Activated CD4-positive, alpha-beta T cell treated with anti-CD3 and anti-CD28 coated beads for 24 hours (primary cell): ENCODE results near the gene RAB5B.
"Not testable (repeated sequence)": the region's sequence is repeated elsewhere in the genome, so short reads cannot be mapped to it uniquely, and the experiment has no call there.

Experiments used
- DNase-seq, 2 donors: peaks; one replicate each; pipeline ENCODE4 v3.0.0-alpha.2; 2020; ENCODE audit warnings: low read depth in 2 of 2

The RAB5B gene

GRCh38 chr12:56014205-56014604 is 40.3 kb downstream of the RAB5B start:
- DNase-seq = no peak

- DNase-seq = no peak
Observed at GRCh38 chr12:56017181-56017580, 43.3 kb downstream of the RAB5B start.

DNA sequence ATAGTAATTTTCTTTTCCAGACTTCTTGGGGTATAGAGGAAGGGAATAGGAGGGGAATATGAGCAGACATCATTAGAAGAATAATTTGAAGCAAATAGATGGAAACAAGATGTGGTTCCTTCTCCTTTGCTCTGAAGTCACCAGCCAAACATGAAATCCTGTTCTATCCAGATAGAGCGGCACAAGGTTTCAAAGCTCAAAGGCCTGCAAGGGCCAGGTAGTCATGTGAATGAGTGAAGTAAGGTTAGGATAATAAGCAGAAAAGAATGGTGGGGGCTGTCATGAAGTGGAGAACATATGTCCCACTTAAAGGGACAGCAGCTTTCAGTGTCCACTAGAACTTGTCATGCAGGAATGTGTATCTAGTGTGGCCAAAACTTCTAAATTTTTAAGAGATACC is 44.5 kb downstream of the RAB5B start:
- DNase-seq = no peak

DNA sequence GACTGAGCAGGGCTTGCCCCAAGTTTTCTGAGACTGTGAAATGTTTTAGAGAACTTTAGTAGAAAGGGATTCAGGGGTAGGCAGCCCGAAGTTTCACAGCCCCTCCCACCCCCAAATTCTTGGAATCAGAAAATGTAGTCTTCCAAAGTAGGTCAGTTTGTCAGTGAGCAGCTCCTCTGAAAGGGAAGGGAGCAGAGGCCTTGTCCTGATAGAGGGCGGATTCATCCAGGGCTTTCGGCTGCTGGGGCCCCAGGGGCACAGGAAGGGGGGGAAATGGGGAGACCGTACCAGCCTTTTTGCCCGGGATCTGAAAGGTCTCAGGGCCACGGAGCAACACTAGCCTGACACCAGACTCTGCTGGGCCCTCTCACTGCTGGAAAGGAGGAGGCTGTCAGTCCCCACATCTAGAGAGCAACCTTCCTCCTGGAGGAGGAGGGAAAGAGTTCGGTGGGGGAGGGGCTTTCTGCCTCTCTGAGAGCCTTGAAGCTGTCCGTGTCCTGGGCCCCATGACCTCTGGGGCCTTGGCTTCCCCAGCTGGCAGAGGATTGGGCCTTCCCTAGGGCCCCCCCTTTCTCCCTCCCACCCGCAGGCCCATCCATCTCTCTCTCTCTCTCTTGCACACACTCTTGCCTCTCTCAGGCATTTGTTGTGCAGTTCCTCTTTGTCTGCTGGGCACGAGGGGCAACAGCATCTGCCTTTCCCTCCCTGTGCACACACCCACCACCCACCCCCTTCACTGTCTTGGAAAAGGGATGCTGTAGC is 46.7 kb downstream of the RAB5B start, which contains the start of gene IKZF4:
Gene IKZF4, plus strand, starts transcription at position 621 of the 762 bp plus-strand sequence. CDS start 451 bp downstream, outside the sequence.
- DNase-seq = no peak

DNA sequence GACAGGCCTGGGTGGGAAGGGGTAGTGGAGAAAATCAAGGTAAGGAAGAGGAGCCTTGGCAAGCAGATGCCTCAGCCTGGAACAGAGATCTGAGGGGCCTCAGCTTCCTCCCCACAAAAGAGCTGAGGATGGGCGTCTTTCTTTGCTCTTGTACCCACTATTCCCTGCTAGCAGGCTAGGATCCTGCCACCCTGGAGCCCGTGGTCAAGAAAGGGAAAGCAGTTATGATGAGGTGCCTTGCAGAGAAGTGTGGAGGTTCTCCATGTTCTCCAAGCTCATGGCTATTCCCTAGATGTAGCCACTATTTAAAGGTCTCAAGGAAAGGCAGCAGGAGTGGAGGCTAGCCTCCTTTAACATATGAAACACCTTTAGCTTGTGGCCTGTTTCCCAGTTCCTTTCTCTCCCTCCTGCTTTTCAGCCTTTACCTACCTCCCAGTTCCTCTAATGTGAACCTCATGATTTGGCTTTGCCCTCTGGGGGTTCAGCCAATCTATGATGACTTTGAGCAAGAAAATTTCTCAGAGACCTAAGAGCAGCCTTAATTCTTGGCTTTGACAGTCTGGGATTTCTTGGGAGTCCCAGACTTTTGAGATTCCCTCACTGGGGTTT is 48.1 kb downstream of the RAB5B start:
- no peak for DNase-seq

- no peak for DNase-seq
Observed at GRCh38 chr12:56028511-56029165, 54.8 kb downstream of the RAB5B start.

DNA sequence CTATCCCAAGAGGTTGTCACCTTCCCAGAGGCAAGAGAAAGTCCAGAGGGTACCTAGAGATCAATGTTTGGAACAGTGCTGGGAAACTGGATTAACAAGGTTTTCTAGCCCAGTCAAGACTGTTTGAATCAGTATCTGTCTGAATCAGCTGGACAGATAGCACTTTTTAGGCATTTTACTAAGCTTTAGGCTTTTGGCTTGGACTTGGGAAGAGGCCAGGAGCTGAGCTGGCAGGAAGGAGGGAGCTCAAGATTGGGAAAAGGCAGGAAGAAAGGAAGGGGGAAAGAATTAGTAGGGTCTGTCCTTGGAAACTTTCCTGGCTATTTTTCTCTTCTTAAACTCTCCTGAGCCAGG is 55.3 kb downstream of the RAB5B start:
- DNase-seq = no peak

DNA sequence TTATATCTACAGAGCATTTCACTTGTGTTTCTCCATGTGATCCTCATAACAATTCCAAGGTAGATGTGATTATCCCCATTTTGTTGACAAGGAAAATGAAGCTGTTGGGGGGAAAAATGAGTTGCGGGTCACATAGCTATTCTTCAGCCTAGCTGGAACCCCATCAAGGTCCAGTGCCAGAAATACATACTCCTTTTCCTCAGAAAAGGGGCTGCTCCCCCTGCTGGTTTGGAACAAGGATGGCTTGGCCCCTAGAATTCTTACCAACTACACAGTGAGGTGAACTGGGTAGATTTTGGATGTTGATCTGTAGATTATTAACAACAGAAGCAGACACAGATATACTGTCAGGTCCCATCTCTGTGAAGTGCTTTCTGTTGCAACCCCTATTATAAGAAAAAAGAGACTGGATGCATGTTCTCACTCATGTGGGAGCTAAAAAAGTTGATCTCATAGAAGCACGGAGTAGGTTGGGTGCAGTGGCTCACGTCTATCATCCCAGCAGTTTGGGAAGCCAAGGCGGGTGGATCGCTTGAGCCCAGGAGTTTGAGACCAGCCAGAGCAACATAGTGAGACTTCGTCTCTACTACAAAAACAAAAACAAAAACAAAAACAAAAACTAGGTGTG is 55.9 kb downstream of the RAB5B start:
- no peak for DNase-seq

DNA sequence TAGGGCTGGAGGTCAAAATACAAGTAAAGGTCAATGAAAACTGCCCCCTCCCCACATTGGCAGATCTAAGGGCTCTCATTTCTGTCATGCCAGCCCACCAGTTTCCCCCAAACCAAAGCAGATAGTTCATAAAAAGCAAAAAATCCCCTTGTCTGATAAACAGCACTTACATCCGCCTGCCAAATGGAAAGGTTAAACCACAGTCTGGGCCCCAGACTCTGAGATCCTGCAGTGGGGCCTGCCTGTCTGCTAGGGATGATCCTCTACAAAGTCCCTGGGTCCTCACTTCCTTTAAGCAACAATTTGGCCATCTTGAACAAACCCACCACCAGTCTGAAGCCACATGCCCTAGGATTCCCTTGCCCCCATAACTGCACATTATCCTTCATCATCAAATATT is 58.1 kb downstream of the RAB5B start:
- no peak for DNase-seq

DNA sequence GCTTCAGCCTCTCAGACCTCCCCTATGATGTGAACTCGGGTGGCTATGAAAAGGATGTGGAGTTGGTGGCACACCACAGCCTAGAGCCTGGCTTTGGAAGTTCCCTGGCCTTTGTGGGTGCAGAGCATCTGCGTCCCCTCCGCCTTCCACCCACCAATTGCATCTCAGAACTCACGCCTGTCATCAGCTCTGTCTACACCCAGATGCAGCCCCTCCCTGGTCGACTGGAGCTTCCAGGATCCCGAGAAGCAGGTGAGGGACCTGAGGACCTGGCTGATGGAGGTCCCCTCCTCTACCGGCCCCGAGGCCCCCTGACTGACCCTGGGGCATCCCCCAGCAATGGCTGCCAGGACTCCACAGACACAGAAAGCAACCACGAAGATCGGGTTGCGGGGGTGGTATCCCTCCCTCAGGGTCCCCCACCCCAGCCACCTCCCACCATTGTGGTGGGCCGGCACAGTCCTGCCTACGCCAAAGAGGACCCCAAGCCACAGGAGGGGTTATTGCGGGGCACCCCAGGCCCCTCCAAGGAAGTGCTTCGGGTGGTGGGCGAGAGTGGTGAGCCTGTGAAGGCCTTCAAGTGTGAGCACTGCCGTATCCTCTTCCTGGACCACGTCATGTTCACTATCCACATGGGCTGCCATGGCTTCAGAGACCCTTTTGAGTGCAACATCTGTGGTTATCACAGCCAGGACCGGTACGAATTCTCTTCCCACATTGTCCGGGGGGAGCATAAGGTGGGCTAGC is 60.9 kb downstream of the RAB5B start:
- no peak for DNase-seq

GRCh38 chr12:56037161-56037560 is 63.3 kb downstream of the RAB5B start:
- DNase-seq = no peak

DNA sequence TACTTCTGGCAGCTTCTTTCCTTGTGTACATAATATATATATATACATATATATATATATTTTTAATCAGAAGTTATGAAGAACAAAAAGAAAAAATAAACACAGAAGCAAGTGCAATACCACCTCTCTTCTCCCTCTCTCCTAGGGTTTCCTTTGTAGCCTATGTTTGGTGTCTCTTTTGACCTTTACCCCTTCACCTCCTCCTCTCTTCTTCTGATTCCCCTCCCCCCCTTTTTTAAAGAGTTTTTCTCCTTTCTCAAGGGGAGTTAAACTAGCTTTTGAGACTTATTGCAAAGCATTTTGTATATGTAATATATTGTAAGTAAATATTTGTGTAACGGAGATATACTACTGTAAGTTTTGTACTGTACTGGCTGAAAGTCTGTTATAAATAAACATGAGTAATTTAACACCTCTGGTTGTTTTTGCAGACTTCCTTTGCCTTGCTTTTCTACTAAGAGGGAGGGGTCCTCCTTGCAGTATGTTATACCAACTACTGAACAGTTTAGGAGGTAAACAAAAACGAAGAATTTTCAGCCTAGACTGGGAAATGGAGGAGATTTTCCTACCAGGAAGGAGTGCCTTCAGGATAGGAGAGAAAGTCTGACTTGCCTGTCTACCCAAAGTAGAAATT is 64.3 kb downstream of the RAB5B start:
- no peak for DNase-seq

DNA sequence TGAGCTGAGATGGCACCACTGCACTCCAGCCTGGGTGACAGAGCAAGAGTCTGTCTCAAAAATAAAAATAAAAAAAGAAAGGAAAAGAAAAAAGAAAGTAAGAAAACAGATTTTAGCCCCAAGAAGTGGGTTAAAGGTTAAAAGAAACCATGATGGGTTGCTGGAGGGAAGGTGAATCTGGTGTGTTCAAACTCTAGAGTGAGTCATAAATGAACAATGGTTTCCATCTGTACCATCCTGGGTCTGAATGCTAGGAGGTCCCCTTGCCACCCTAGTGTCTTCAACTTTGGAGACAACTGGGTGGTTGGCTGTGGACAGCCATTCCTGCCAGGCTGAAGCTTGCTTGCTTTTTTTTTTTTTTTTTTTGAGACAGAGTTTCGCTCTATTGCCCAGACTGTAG is 66.3 kb downstream of the RAB5B start:
- no peak for DNase-seq

GRCh38 chr12:56040963-56041551 is 67.2 kb downstream of the RAB5B start:
- no peak for DNase-seq

GRCh38 chr12:56041552-56042429 is 67.9 kb downstream of the RAB5B start, which contains the start of gene RPS26:
TSS of gene RPS26 (plus strand) at chr12:56041918. CDS start at chr12:56042167, 249 bp downstream.
- DNase-seq = peak; percentile 83 to 84

GRCh38 chr12:56042430-56042813 is 68.5 kb downstream of the RAB5B start:
- DNase-seq = not testable (repeated sequence)

GRCh38 chr12:56042843-56043242 is 69.0 kb downstream of the RAB5B start:
- DNase-seq = no peak
